ENCODE measurements around the gene NANP.
"Not testable (repeated sequence)": the region's sequence is repeated elsewhere in the genome, so short reads cannot be mapped to it uniquely, and the experiment has no call there.

Gene NANP

GRCh38 chr20:25632940-25633790 lies 9.4 kb upstream of the NANP start:
- Histone ChIP-seq H3K79me2 (ENCODE audit: insufficient read depth, low read length) (no peaks in the 10 kb centered on the region), H2AFZ (ENCODE audit: low read length) (no peak overlapping the region), H3K36me3 (ENCODE audit: insufficient read depth, low read length) (peaks cover 19% of the 10 kb centered on the region; the same call in 1 of the 2 replicates), H3K4me2 (ENCODE audit: low read depth, low read length, poor library complexity, severe bottlenecking) (no peak overlapping the region), H3K4me1 (ENCODE audit: insufficient read depth, low read length, poor library complexity, severe bottlenecking) (peaks cover 5% of the 10 kb centered on the region), H3K4me3 (ENCODE audit: low read length, poor library complexity, severe bottlenecking) (no peak overlapping the region), H3K9me2 (replicated peaks; ENCODE audit: low read depth, low read length) (no peaks in the 10 kb centered on the region), H3K27me3 (ENCODE audit: insufficient read depth, low read length, poor library complexity, severe bottlenecking) (no peaks in the 10 kb centered on the region), H3K9me3 (ENCODE audit: insufficient read depth, low read depth, low read length) (peaks cover 12% of the 10 kb centered on the region), H3F3A (ENCODE audit: low read depth) (no peaks in the 10 kb centered on the region), H3K9ac (ENCODE audit: low read depth, low read length, poor library complexity, severe bottlenecking) (no peak overlapping the region), H4K20me1 (ENCODE audit: insufficient read depth, low read length, poor library complexity, severe bottlenecking) (no peaks in the 10 kb centered on the region)
- no peak for TF ChIP-seq CTCF (conservative IDR thresholded peaks at IDR 0.05; ENCODE audit: low read length)
- no peak for TF ChIP-seq EZH2phosphoT487 (IDR thresholded peaks at IDR 0.05; ENCODE audit: borderline replicate concordance)

- H3K4me1 ChIP-seq (ENCODE audit: insufficient read depth, low read length, poor library complexity, severe bottlenecking); H3K27me3 ChIP-seq (ENCODE audit: insufficient read depth, low read length, poor library complexity, severe bottlenecking); H3F3A ChIP-seq (ENCODE audit: low read depth); H3K9me3 ChIP-seq (ENCODE audit: insufficient read depth, low read depth, low read length); H3K36me3 ChIP-seq (ENCODE audit: insufficient read depth, low read length); H4K20me1 ChIP-seq (ENCODE audit: insufficient read depth, low read length, poor library complexity, severe bottlenecking); H2AFZ ChIP-seq (ENCODE audit: low read length); H3K9me2 ChIP-seq (replicated peaks; ENCODE audit: low read depth, low read length); H3K9ac ChIP-seq (ENCODE audit: low read depth, low read length, poor library complexity, severe bottlenecking); H3K4me2 ChIP-seq (ENCODE audit: low read depth, low read length, poor library complexity, severe bottlenecking); H3K4me3 ChIP-seq (ENCODE audit: low read length, poor library complexity, severe bottlenecking): not testable (repeated sequence)
- peaks cover 10% of the 10 kb centered on the region for H3K79me2 ChIP-seq (ENCODE audit: insufficient read depth, low read length)
Observed at GRCh38 chr20:25630615-25631014, 6.8 kb upstream of the NANP start.

GRCh38 chr20:25629816-25630499 lies 6.1 kb upstream of the NANP start:
- Histone ChIP-seq H3K79me2 (ENCODE audit: insufficient read depth, low read length) (peaks cover 17% of the 10 kb centered on the region), H3F3A (ENCODE audit: low read depth) (no peaks in the 10 kb centered on the region), H4K20me1 (ENCODE audit: insufficient read depth, low read length, poor library complexity, severe bottlenecking) (no peaks in the 10 kb centered on the region), H3K4me3 (ENCODE audit: low read length, poor library complexity, severe bottlenecking) (no peak overlapping the region), H3K9me3 (ENCODE audit: insufficient read depth, low read depth, low read length) (no peaks in the 10 kb centered on the region), H3K4me2 (ENCODE audit: low read depth, low read length, poor library complexity, severe bottlenecking) (no peak overlapping the region), H3K27me3 (ENCODE audit: insufficient read depth, low read length, poor library complexity, severe bottlenecking) (no peaks in the 10 kb centered on the region), H2AFZ (ENCODE audit: low read length) (no peak overlapping the region), H3K36me3 (ENCODE audit: insufficient read depth, low read length) (peaks cover 7% of the 10 kb centered on the region; the same call in 1 of the 2 replicates), H3K9ac (ENCODE audit: low read depth, low read length, poor library complexity, severe bottlenecking) (no peak overlapping the region), H3K9me2 (replicated peaks; ENCODE audit: low read depth, low read length) (no peaks in the 10 kb centered on the region), H3K4me1 (ENCODE audit: insufficient read depth, low read length, poor library complexity, severe bottlenecking) (peaks cover 5% of the 10 kb centered on the region)
- TF ChIP-seq EZH2phosphoT487 (IDR thresholded peaks at IDR 0.05; ENCODE audit: borderline replicate concordance) (no peak), CTCF (conservative IDR thresholded peaks at IDR 0.05; ENCODE audit: low read length) (no peak)

Data from Loucy (cell line).